SK-N-MC (cell line): Measurements from ENCODE around the gene AP3B2.

Experiments
- EZH2 ChIP-seq: fragments of 200-600 bp; sonication (generic); IDR thresholded peaks from one replicate; pipeline ENCODE4 v1.6.1; 2017; ENCODE audit warnings: antibody characterized with exemption
- FOXP2 ChIP-seq: optimal IDR thresholded peaks from 2 replicates; pipeline ENCODE3; 2011; ENCODE audit warnings: mild to moderate bottlenecking, moderate library complexity; ENCODE audit not compliant: insufficient read depth; ENCODE audit errors: extremely low read length, control extremely low read depth
- POLR2AphosphoS5 ChIP-seq: IDR thresholded peaks from 2 replicates; pipeline ENCODE4 v1.6.1; 2012; ENCODE audit warnings: mild to moderate bottlenecking, low read depth, low read length, borderline replicate concordance

- TF ChIP-seq POLR2AphosphoS5 (no peak), EZH2 (no peak), FOXP2 (no peak)
Observed at GRCh38 chr15:82653483-82654168, 56.0 kb downstream of the AP3B2 start.
